ENCODE measurements around the gene AMZ1.

DNA sequence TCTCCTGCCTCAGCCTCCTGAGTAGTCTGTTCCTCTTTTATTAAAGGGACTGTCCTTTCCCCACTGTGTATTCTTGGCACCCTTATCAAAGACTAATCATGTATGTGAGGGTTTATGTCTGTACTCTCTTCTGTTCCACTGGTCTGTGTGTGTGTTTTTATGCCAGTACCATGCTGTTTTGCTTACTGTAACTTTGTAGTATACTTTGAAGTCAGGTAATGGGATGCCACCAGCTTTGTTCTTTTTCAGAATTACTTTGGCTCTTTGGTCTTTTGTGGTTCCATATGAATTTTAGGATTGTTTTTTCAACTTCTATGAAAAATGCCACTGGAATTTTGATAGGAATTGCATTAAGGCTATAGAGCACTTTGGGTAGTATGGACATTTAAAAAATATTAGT is 14.1 kb upstream of the AMZ1 start:
- TF ChIP-seq EP300 (IDR thresholded peaks at IDR 0.05) (no peak), POLR2A (IDR thresholded peaks at IDR 0.05) (no peak)
- TF ChIP-seq, protein P1, sequence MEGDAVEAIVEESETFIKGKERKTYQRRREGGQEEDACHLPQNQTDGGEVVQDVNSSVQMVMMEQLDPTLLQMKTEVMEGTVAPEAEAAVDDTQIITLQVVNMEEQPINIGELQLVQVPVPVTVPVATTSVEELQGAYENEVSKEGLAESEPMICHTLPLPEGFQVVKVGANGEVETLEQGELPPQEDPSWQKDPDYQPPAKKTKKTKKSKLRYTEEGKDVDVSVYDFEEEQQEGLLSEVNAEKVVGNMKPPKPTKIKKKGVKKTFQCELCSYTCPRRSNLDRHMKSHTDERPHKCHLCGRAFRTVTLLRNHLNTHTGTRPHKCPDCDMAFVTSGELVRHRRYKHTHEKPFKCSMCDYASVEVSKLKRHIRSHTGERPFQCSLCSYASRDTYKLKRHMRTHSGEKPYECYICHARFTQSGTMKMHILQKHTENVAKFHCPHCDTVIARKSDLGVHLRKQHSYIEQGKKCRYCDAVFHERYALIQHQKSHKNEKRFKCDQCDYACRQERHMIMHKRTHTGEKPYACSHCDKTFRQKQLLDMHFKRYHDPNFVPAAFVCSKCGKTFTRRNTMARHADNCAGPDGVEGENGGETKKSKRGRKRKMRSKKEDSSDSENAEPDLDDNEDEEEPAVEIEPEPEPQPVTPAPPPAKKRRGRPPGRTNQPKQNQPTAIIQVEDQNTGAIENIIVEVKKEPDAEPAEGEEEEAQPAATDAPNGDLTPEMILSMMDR (IDR thresholded peaks at IDR 0.05): no peak
